SK-N-SH (cell line): ENCODE measurements around the gene ZNF354C. TPM values are rescaled to one million over a fixed set of nuclear protein-coding genes. Genes with fewer than 3 reads are reported as not detected.
A peak's percentile ranks its signal among the peaks of the same experiment; 100 is the strongest.

Experiments
- CTCF ChIA-PET: fragments of 300-600, 350-600 bp; formaldehyde crosslinking; extraction: SDS; loops from one replicate; lab custom pipeline; 2021; lab: Yijun Ruan, JAX
- POLR2A ChIA-PET: fragments of 350-600 bp; sonication (Branson Sonifier 250); formaldehyde crosslinking; extraction: SDS; loops from one replicate; lab custom pipeline; 2020; ENCODE audit warnings: antibody characterized with exemption, inconsistent platforms; lab: Yijun Ruan, JAX
- DNase-seq: peaks from one replicate; pipeline ENCODE4 v3.0.0; 2012
- H2AFZ ChIP-seq: fragments of 200-600 bp; sonication (generic); 2 replicates; pipeline ENCODE4 v1.8.1; 2016; ENCODE audit warnings: antibody characterized with exemption, mild to moderate bottlenecking, low read depth
- H3F3A ChIP-seq: fragments of 200-600 bp; sonication (generic); replicated peaks from 2 replicates; pipeline ENCODE3; 2016; ENCODE audit warnings: antibody characterized with exemption, mild to moderate bottlenecking; ENCODE audit not compliant: insufficient read depth
- H3K27ac ChIP-seq, 2 experiments: fragments of 200-500 bp in 1 of 2; fragments of 200-600 bp in 1 of 2; sonication (Bioruptor generic) in 1 of 2; sonication (generic), shearing (Covaris generic) in 1 of 2; 2 replicates each; pipeline versions ENCODE4 v1.5.1 to v1.6.1; 2014 to 2016; ENCODE audit warnings: low read depth in 2 of 2, inconsistent platforms in 1 of 2, low read length in 1 of 2, mild to moderate bottlenecking in 1 of 2, mixed read lengths in 1 of 2
- H3K27me3 ChIP-seq: fragments of 200-600 bp; sonication (generic), shearing (Covaris generic); 2 replicates; pipeline ENCODE4 v1.6.1; 2016; ENCODE audit warnings: mixed run types; ENCODE audit not compliant: insufficient read depth
- H3K36me3 ChIP-seq, 2 experiments: fragments of 200-500 bp in 1 of 2; fragments of 200-600 bp in 1 of 2; sonication (Bioruptor generic) in 1 of 2; sonication (generic) in 1 of 2; replicated peaks in 1 of 2; 2 replicates each; pipeline versions ENCODE3 to v1.5.1; 2014 to 2016; ENCODE audit warnings: low read length in 1 of 2, mild to moderate bottlenecking in 1 of 2; ENCODE audit not compliant: insufficient read depth in 2 of 2, control insufficient read depth in 1 of 2
- H3K4me1 ChIP-seq, 2 experiments: fragments of 200-500 bp in 1 of 2; fragments of 200-600 bp in 1 of 2; sonication (Bioruptor generic) in 1 of 2; sonication (generic), shearing (Covaris generic) in 1 of 2; 2 replicates each; pipeline versions ENCODE4 v1.5.1 to v1.6.1; 2014 to 2016; ENCODE audit warnings: low read depth in 1 of 2, low read length in 1 of 2, mixed run types in 1 of 2; ENCODE audit not compliant: insufficient read depth in 2 of 2, control insufficient read depth in 1 of 2
- H3K4me2 ChIP-seq: fragments of 200-600 bp; sonication (generic), shearing (Covaris generic); 2 replicates; pipeline ENCODE4 v1.6.1; 2017; ENCODE audit warnings: mixed run types
- H3K4me3 ChIP-seq, 2 experiments: fragments of 200-500 bp in 1 of 2; fragments of 200-600 bp in 1 of 2; sonication (Bioruptor generic) in 1 of 2; sonication (generic), shearing (Covaris generic) in 1 of 2; 2 replicates each; pipeline versions ENCODE4 v1.5.1 to v1.8.1; 2014 to 2016; ENCODE audit warnings: low read depth in 2 of 2, inconsistent platforms in 1 of 2, low read length in 1 of 2, mild to moderate bottlenecking in 1 of 2, mixed read lengths in 1 of 2, moderate library complexity in 1 of 2
- H3K79me2 ChIP-seq: fragments of 200-600 bp; sonication (generic); 2 replicates; pipeline ENCODE4 v1.8.1; 2017; ENCODE audit warnings: mild to moderate bottlenecking; ENCODE audit not compliant: insufficient read depth
- H3K9ac ChIP-seq: fragments of 200-600 bp; sonication (generic); 2 replicates; pipeline ENCODE4 v1.6.1; 2017; ENCODE audit warnings: mixed run types
- H3K9me2 ChIP-seq: fragments of 200-600 bp; sonication (generic); 2 replicates; pipeline ENCODE4 v1.6.1; 2017; ENCODE audit warnings: mixed run types
- H3K9me3 ChIP-seq: fragments of 200-600 bp; sonication (generic); 2 replicates; pipeline ENCODE4 v1.6.1; 2017; ENCODE audit warnings: mixed run types, mild to moderate bottlenecking, moderate library complexity
- H4K20me1 ChIP-seq: fragments of 200-600 bp; sonication (generic); 2 replicates; pipeline ENCODE4 v1.6.1; 2017; ENCODE audit warnings: mild to moderate bottlenecking, mixed run types; ENCODE audit not compliant: insufficient read depth
- EP300 ChIP-seq, 2 experiments: IDR thresholded peaks; 2 replicates each; pipeline versions ENCODE4 v1.4.0 to v1.6.1; 2012; ENCODE audit warnings: borderline replicate concordance in 1 of 2, low read depth in 1 of 2, low read length in 1 of 2
- FOXJ3 ChIP-seq: sonication (generic); formaldehyde crosslinking; IDR thresholded peaks from 2 replicates; pipeline ENCODE4 v1.5.1; 2020; ENCODE audit warnings: mild to moderate bottlenecking, missing genetic modification reagents
- GABPA ChIP-seq: IDR thresholded peaks from 2 replicates; pipeline ENCODE4 v1.4.0; 2012; ENCODE audit warnings: low read depth, mild to moderate bottlenecking
- GATA2 ChIP-seq: sonication (generic); formaldehyde crosslinking; IDR thresholded peaks from 2 replicates; pipeline ENCODE4 v1.5.0; 2020; ENCODE audit warnings: mild to moderate bottlenecking, missing genetic modification reagents
- POLR2AphosphoS5 ChIP-seq: IDR thresholded peaks from 2 replicates; pipeline ENCODE4 v1.6.1; 2012; ENCODE audit warnings: low read depth, low read length
- RCOR1 ChIP-seq: fragments of 150-350 bp; IDR thresholded peaks from 2 replicates; pipeline ENCODE4 v1.6.1; 2017; ENCODE audit warnings: antibody characterized with exemption, low read length
- REST ChIP-seq: IDR thresholded peaks from 2 replicates; pipeline ENCODE4 v1.6.1; 2012; ENCODE audit warnings: mild to moderate bottlenecking, low read depth, low read length, moderate library complexity
- SIN3A ChIP-seq: IDR thresholded peaks from 2 replicates; pipeline ENCODE4 v1.6.1; 2012; ENCODE audit warnings: low read depth, mild to moderate bottlenecking, low read length, moderate library complexity, borderline replicate concordance
- SMC3 ChIP-seq: IDR thresholded peaks from 2 replicates; pipeline ENCODE4 v1.6.1; 2012; ENCODE audit warnings: low read depth, low read length, improper control_type of control experiment
- TCF12 ChIP-seq: IDR thresholded peaks from 2 replicates; pipeline ENCODE4 v1.4.0; 2012
- TEAD4 ChIP-seq: IDR thresholded peaks from 2 replicates; pipeline ENCODE4 v1.4.0; 2012; ENCODE audit warnings: mild to moderate bottlenecking, borderline replicate concordance; ENCODE audit not compliant: insufficient read depth
- USF1 ChIP-seq: IDR thresholded peaks from 2 replicates; pipeline ENCODE4 v1.4.0; 2012; ENCODE audit warnings: low read depth, borderline replicate concordance
- ZBTB33 ChIP-seq: IDR thresholded peaks from 2 replicates; pipeline ENCODE4 v1.4.0; 2012; ENCODE audit warnings: low read depth, borderline replicate concordance
- WGBS: methylation state at CpG from one replicate; pipeline ENCODE4 v1.1.6; 2017; ENCODE audit warnings: low lambda C conversion rate; 5-methylcytosine and 5-hydroxymethylcytosine counted together
- polyA plus RNA-seq, 3 experiments: library from polyadenylated mRNA; depleted of rRNA; stranded (reverse); fragments of >200 nt; gene quantifications; 2 replicates each; pipeline ENCODE4 v1.2.3, GENCODE V29; 2012
- TF ChIP-seq, protein P1 (sequence below): IDR thresholded peaks from 2 replicates; pipeline ENCODE4; 2012

The ZNF354C gene
- polyA plus RNA-seq, 1 of the 3 experiments (the other 2 are of a cell fraction) = 1.1 TPM

GRCh38 chr5:179033004-179033580, 27.1 kb upstream of the ZNF354C start:
- POLR2A ChIA-PET = no interaction called here
- Histone ChIP-seq H3K36me3 (peaks cover 46 to 50% of the 10 kb centered on the region in 2 experiments), H3K9me2 (no peaks in the 10 kb centered on the region), H3K27ac (no peak overlapping the region), H3F3A (no peaks in the 10 kb centered on the region), H3K27me3 (no peaks in the 10 kb centered on the region), H2AFZ (no peak overlapping the region), H3K79me2 (no peaks in the 10 kb centered on the region), H3K9me3 (peaks cover 22% of the 10 kb centered on the region; the same call in 1 of the 2 replicates), H4K20me1 (no peaks in the 10 kb centered on the region), H3K4me2 (no peak overlapping the region), H3K4me3 (peak overlapping the region in 1 of 2 experiments; percentile 17; a peak in 1 of 4 replicates), H3K9ac (no peak overlapping the region), H3K4me1 (no peaks in the 10 kb centered on the region)
- TF ChIP-seq, protein P1, sequence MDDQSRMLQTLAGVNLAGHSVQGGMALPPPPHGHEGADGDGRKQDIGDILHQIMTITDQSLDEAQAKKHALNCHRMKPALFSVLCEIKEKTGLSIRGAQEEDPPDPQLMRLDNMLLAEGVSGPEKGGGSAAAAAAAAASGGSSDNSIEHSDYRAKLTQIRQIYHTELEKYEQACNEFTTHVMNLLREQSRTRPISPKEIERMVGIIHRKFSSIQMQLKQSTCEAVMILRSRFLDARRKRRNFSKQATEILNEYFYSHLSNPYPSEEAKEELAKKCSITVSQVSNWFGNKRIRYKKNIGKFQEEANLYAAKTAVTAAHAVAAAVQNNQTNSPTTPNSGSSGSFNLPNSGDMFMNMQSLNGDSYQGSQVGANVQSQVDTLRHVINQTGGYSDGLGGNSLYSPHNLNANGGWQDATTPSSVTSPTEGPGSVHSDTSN = no peak
- TF ChIP-seq TEAD4 (no peak), FOXJ3 (no peak), SIN3A (no peak), USF1 (no peak), SMC3 (no peak), RCOR1 (no peak), GABPA (no peak), GATA2 (CRISPR knock-in tag) (no peak), EP300 (IDR thresholded peaks at IDR 0.05; ENCODE audit: borderline replicate concordance in 1 of 2, low read depth in 1 of 2, low read length in 1 of 2) (no peak), TCF12 (no peak), ZBTB33 (no peak), POLR2AphosphoS5 (no peak), REST (no peak)
- 78% methylated on average over 7 of the region's 7 CpGs for WGBS
- CTCF ChIA-PET = interaction anchor here (1.6 kb wide), 1 partner anchor 24 kb away, joined by 4 read pairs; no protein-coding TSS in a partner anchor
- DNase-seq = no peak
